ENCODE data around the gene PRRX1.

Gene PRRX1

DNA sequence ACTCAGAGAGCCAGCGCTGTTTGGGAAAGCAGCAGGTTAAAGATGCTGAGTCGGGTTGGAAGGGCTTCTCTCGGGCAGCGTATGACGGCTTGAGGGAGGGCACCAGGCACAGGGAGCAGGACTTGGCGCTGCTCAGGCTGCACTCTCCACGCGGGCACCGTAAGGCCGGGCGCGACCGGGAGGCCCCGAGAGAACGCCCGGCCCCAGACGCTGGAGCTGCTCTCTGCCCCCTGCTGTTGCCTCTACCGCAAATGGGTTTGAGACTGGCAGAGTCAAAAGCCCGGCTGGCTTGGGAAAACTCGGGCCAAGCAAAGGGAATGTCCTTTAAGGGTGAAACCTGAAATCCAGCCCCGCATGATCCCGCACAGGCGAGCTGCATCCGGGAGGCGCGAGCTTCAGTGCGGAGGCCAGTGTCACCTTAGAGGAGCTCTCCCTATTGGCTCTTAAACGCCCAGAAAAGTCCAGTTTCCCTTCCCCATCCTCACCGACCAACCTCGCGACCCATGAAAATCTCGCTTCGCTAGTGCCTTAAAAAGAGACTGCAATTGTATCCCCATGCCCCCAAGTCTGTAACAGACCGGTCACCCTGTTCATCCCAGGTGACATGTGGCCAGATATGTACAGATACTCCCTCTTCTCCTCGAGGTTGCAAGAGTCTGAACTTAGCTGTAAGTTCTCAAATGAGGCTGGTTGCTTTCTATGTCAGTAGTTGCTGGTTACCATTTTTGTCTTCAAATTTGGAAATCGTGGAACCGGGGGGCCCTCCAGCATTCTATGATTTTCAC lies 1.1 kb downstream of the PRRX1 start:
- no peak for DNase-seq (ENCODE audit: low read depth in 2 of 2)

DNA sequence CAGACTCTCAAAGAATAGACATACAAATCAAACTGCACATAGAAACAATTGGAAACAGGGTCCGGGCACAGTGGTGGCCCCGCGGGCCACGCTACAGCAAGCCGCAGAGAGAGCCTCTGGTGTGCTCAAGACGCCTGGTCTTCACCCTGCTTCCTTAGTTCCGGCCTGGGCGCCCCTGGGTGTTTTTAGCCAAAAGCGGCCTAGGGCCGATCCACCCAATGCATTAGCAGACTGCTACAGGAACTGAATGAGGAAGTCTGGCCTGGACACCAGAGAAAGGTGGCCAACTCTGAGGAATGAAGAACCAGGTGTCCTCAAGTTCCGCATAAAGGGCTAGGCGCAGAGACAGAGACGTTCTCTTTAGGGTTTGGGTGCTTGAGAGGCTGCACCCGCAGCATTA lies 1.7 kb downstream of the PRRX1 start:
- DNase-seq (ENCODE audit: low read depth in 2 of 2): no peak

DNA sequence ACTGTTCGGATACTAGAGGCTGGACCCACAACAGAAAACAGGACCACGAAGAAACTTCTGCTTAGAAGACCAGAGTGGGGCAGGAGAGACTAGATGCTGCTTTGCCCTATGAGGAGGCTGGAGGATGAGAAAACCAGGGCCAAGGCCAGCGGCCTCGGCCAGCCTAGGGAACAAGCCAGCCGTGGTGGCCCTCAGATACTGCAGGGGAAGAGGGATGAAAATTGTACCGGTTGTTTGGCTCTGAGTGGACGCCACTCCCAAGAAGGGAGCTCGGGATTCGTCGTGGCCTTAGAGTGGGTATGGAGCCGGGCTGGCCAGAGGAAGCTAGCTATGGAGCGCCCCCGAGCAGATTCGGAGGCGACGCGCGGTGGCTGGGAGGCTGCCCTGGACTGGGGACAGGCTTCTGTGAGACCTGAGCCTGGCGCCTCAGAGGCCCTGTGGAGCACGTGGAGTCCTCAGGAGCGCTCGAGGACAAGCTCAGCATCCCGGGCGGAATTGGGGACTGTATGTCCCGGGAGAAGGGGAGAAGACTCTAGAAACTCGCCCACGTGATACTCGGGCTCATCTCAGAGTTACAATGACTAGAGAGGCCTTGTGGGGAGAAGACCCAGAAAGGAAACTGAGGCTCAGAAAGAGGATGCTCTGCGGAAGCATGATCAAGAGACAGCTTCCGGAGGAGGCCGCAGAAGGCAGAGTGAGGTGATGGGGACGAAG lies 2.8 kb downstream of the PRRX1 start:
- DNase-seq (ENCODE audit: low read depth in 2 of 2): no peak

- DNase-seq (ENCODE audit: low read depth in 2 of 2): no peak
Observed at GRCh38 chr1:170668209-170669106, 4.5 kb downstream of the PRRX1 start.

DNA sequence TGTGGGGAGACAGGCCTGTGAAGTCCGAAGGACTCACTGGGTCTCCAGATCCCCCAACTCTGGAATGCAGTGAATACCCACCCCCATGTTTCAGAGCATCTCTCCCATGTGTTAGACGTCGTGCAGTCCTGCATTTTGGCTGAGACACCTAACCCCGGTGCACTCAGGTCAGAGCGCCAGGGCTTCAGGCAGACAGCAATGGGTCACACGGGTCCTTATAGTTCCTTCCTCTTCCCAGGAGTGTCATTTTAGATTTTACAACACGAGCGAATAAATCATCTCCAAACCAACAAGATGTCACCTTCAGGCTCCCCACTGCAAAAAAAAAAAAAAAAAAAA lies 5.1 kb downstream of the PRRX1 start:
- no peak for DNase-seq (ENCODE audit: low read depth in 2 of 2)

GRCh38 chr1:170669586-170670530 lies 5.9 kb downstream of the PRRX1 start:
- no peak for DNase-seq (ENCODE audit: low read depth in 2 of 2)

- DNase-seq (ENCODE audit: low read depth in 2 of 2): no peak
Observed at GRCh38 chr1:170670802-170671628, 7.1 kb downstream of the PRRX1 start.

GRCh38 chr1:170671629-170671963 lies 7.7 kb downstream of the PRRX1 start:
- no peak for DNase-seq (ENCODE audit: low read depth in 2 of 2)

DNA sequence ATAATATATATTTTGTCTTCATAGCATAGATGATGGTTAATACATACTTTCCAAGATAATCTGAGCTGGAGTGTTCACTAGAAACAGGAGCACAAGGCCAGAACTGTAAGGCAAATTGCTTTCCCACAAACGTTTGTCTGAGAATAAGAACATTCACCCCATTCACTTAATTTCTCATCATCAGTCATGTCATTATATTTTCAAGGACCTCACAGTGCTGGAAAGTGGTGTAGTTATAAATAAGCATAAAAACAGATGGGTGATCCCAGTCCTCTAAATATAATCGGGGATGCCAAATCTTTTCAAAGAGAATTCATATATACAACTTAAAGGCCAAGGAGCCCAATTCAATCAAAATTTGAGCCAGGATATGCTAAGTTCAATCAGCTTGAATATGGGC lies 8.4 kb downstream of the PRRX1 start:
- DNase-seq (ENCODE audit: low read depth in 2 of 2): no peak

GRCh38 chr1:170674239-170674638 lies 10.3 kb downstream of the PRRX1 start:
- DNase-seq (ENCODE audit: low read depth in 2 of 2): no peak

DNA sequence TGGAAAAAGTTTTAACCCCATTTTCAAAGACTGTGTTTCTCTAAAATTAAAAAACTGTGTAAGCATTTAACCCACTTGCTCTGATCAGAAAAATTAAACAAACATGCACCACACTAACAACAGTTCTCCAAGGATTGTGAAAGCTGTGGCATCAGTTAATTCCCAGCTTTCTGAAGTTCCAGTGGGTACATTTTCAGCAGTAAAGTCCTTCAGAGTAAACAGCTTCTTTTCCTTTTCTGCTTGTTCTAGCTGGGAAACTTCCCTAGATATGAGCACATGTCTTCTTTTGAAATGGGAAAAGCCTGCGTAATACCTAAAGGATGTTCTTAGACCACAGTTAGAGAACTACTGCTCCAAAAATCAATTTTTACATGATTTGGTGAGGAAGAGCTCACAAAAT lies 11.1 kb downstream of the PRRX1 start:
- DNase-seq (ENCODE audit: low read depth in 2 of 2): no peak

DNA sequence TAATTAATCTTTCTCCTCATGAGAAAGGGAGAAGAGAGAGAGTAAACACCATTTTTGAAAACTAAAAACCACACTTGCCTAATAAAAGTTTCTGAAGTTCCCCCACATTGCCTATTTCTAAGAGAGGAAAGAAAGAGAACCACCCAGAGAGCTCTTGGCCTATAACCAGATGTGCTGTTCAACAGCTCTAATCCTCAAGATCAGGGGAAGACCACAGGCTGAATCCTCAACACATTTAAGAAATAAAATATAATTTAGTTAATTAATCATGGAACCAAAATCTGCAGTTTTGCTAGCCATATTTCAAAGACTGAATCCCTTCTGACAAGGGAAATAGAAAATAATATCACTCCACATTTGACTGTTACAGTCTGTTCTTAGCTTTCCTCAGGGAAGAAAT lies 11.9 kb downstream of the PRRX1 start:
- DNase-seq (ENCODE audit: low read depth in 2 of 2): no peak

DNA sequence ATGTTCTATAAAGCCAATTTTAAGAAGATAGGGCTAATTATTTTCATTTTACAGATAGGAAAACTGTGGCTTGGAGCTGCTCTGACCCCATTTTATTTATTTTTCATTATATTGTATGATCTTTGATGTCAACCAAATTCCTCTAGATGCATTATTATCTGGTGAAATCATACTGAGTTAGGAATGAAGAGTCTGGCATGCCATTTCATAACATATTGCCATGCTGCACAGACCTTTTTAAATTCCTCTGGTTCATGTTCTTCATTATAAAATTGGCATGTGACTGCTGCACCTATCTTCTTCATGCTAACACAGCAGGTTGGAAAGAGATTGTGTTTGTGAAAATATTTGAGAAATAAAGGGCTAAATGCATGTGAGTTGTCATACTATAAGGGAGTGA lies 12.7 kb downstream of the PRRX1 start:
- no peak for DNase-seq (ENCODE audit: low read depth in 2 of 2)

- no peak for DNase-seq (ENCODE audit: low read depth in 2 of 2)
Observed at GRCh38 chr1:170678027-170678600, 14.2 kb downstream of the PRRX1 start.

DNA sequence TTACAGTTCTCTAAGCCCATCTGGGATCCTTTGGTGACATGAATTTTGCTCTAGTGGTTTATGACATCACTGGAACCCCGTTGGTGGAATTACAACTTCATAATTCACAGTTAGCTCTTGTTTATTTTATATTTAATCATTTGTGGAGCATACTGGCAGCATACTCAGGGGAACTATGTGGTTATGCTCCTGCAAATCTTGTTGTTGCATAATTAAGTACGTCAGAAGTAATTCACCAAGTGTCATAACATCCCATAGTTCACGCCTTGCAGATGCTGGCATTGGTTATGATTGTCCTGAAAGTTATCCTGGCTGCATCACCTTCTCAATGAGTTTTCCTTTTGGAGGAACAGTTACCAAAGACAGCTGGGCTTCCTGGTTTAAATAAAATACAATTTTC lies 16.5 kb downstream of the PRRX1 start:
- DNase-seq (ENCODE audit: low read depth in 2 of 2): peak; percentile 73 to 77

DNA sequence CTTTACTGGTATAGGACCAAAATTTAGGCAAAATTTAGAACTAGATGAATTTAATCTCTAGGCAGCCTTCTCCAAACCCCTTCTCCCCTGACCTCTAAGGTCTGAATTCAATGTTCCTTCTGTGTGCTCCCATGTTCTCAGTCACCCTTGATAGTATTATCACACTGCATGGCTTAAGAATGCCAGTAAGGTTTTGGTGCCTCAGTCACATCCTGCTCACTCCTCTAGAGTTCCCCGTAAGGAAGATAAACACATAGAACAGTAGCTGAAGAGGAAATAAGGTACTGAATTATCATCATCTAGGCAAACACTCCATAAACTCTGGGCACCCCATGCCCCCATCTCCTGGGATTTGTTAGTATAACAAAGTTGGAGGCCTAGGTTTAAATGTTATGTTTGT lies 18.2 kb downstream of the PRRX1 start:
- DNase-seq (ENCODE audit: low read depth in 2 of 2): no peak

DNA sequence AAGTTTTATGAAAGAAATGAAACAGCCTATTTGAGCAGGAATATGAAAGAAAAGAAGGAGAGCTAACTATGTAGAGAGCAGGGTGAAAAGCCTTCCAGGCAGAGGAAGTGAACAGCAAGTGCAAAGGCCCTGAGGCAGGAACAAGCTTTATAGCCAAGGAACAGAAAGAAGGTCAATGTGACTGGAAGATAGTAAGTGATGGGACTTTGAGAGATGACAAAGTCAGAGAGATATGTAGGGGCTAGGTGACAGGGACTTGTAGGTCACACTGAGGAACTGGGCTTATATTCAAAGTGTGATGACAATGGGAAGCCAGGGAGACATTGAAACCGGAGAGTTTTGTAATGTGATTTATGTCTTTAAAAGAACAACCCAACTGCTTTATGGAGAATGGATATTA lies 18.9 kb downstream of the PRRX1 start:
- DNase-seq (ENCODE audit: low read depth in 2 of 2): no peak

DNA sequence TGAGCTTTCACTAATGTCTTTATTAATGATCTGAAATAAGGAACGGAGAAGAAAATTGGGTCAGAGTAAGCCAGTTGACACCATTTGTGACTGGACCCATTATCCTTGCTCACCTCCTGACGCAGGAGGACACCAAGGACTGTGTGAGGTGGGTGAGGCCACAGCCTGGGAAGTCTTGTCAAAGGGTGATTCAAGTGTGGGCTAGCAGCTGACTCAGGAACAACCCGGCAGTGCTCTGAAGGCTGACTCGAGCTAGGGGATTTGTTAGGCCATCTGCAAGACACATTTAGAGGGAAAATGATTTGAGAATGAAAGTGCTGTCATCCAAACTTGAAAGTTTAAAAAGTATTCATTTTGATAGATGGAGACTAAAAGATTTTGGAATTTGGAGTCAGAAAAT lies 21.2 kb downstream of the PRRX1 start:
- DNase-seq (ENCODE audit: low read depth in 2 of 2): no peak

GRCh38 chr1:170686291-170686690 lies 22.4 kb downstream of the PRRX1 start:
- DNase-seq (ENCODE audit: low read depth in 2 of 2): no peak

DNA sequence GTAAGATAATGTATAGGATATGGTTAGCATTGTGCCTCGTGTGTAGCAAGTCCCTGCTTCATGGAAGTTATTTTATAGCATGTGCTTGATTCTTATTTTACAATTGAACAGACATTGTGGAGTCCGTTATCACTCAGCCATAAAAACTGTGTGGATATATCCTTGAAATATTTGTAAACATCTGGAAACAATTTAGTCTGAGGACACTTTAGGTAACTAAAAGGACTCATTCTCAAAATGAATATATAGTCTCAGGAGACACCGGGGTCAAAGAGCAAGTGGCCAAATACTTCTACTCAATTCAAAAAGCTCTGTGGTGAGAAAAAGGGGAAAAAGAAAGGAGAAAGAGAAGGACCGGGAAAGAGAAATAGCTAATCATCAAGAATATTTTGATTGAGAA lies 23.7 kb downstream of the PRRX1 start:
- DNase-seq (ENCODE audit: low read depth in 2 of 2): no peak

All from fibroblast of skin of left biceps (primary cell).